MCF 10A (cell line): ENCODE results near the gene TTC33. TPM values are rescaled to one million over a fixed set of nuclear protein-coding genes. Genes with fewer than 3 reads are reported as not detected.

Experiments
- BruUV-seq: library from RNA; stranded (reverse); fragments of 400-500 nt; replicated peaks from 2 replicates; lab custom pipeline; 2021; lab: Mats Ljungman, UMichigan
- CTCF ChIA-PET: fragments of 300-600 bp; sonication (Branson Sonifier 250); formaldehyde crosslinking; extraction: SDS; loops from one replicate; lab custom pipeline; 2021; ENCODE audit warnings: antibody characterized with exemption, inconsistent platforms; lab: Yijun Ruan, JAX
- POLR2A ChIA-PET: fragments of 300-600, 350-650 bp; sonication (Branson Sonifier 250); formaldehyde crosslinking; extraction: SDS; loops from one replicate; lab custom pipeline; 2020; ENCODE audit warnings: antibody characterized with exemption, inconsistent platforms; lab: Yijun Ruan, JAX
- DNase-seq: peaks from one replicate; pipeline ENCODE4 v3.0.0-alpha.2; 2018; ENCODE audit not compliant: unreplicated experiment
- H3K27ac Mint-ChIP-seq: one replicate; pipeline ENCODE4 v1.8.0; 2022; ENCODE audit warnings: mild to moderate bottlenecking, low read depth, mixed read lengths; ENCODE audit not compliant: unreplicated experiment
- H3K27me3 Mint-ChIP-seq: one replicate; pipeline ENCODE4 v1.8.0; 2022; ENCODE audit warnings: mixed read lengths; ENCODE audit not compliant: insufficient read depth, unreplicated experiment
- H3K36me3 Mint-ChIP-seq: one replicate; pipeline ENCODE4 v1.8.0; 2022; ENCODE audit warnings: mild to moderate bottlenecking, moderate library complexity, mixed read lengths; ENCODE audit not compliant: insufficient read depth, unreplicated experiment
- H3K4me1 Mint-ChIP-seq: one replicate; pipeline ENCODE4 v1.8.0; 2022; ENCODE audit warnings: mixed read lengths; ENCODE audit not compliant: insufficient read depth, unreplicated experiment
- H3K4me3 Mint-ChIP-seq: one replicate; pipeline ENCODE4 v1.8.0; 2022; ENCODE audit warnings: mild to moderate bottlenecking, moderate library complexity, mixed read lengths; ENCODE audit not compliant: unreplicated experiment
- H3K9me3 Mint-ChIP-seq: one replicate; pipeline ENCODE4 v1.8.0; 2022; ENCODE audit warnings: mixed read lengths; ENCODE audit not compliant: unreplicated experiment
- intact Hi-C: fragments of 100-400 bp; cut with micrococcal nuclease; formaldehyde crosslinking; loops from 2 replicates; pipeline ENCODE4 v1.14.1; 2022
- total RNA-seq: library from RNA; stranded (reverse); gene quantifications from 2 replicates; pipeline ENCODE4 v1.2.3, GENCODE V29; 2022
- TF ChIP-seq, protein P1 (sequence below): fragments of 200-600 bp; IDR thresholded peaks from one replicate; pipeline ENCODE4 v1.8.0; 2022; ENCODE audit warnings: antibody characterized with exemption, mild to moderate bottlenecking; ENCODE audit not compliant: unreplicated experiment

TTC33 gene
- total RNA-seq, 1 experiment from 2014 or later = 13.3 TPM

DNA sequence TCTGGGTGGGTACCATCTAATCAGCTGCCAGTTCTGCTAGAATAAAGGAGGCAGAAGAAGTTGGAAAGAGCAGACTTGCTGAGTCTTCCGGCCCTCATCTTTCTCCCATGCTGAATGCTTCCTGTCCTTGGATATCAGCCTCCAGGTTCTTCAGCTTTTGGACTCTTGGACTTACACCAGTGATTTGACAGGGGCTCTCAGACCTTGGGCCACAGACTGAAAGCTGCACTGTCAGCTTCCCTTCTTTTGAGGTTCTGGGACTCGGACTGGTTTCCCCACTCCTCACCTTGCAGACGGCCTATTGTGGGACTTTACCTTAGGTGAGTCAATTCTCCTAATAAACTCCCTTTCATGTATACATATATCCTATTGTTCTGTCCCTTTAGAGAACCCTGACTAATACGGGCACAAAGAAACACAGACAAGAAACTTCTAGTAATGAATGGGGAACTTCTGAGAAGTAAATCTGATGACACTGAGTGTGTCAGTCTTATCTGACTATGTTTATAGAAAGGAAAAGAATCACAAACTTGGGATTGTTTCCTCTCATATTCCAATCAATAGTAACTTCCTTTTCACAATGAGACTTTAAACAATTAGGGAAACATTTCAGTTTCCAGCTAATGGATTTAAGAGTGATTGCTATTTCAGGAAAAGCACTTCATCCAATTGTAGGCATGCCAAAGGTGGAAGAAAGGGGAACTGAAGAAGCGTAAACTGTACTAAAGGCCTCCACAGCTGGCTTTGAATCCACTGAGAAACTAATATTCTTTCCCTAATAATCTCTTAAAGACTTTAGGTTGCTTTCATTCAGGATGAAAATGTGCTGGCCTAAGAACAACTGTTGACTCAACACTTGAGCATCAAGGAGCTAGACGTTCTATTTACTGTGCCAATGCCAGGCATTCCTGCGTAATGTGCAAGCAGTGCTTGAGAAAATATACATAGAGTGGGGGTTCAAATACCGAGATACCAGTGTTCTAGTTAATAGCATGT, 204.0 kb downstream of the TTC33 start:
- Mint-ChIP-seq H3K27ac (peak overlapping the region; percentile 87), H3K9me3 (no peaks in the 10 kb centered on the region)

DNA sequence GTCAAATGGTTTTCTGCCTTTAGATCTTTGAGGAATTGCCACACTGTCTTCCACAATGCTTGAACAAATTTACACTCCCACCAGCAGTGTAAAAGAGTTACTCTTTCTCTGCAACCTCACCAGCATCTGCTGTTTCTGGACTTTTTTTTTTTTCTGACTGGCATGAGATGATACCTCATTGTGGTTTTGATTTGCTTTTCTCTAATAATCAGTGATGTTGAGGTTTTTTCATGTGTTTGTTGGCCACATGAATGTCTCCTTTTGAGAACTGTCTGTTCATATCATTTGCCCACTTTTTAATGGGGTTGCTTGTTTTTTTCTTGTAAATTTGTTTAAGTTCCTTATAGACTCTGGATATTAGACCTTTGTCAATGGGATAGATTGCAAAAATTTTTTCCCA, 205.3 kb downstream of the TTC33 start:
- peaks cover 26% of the 10 kb centered on the region for H3K4me1 Mint-ChIP-seq
- ChIA-PET POLR2A (no interaction called here), CTCF (no interaction called here)
- no peak overlapping the region for H3K4me3 Mint-ChIP-seq
- H3K9me3 Mint-ChIP-seq = no peaks in the 10 kb centered on the region
- no TSS peak for BruUV-seq
- intact Hi-C loops = loop anchor here (5.0 to 10.0 kb wide), 2 partner anchors 127 to 166 kb away; partner anchors contain the start of gene PTGER4
- H3K27ac Mint-ChIP-seq = no peak overlapping the region
- no peaks in the 10 kb centered on the region for H3K36me3 Mint-ChIP-seq
- TF ChIP-seq, protein P1, sequence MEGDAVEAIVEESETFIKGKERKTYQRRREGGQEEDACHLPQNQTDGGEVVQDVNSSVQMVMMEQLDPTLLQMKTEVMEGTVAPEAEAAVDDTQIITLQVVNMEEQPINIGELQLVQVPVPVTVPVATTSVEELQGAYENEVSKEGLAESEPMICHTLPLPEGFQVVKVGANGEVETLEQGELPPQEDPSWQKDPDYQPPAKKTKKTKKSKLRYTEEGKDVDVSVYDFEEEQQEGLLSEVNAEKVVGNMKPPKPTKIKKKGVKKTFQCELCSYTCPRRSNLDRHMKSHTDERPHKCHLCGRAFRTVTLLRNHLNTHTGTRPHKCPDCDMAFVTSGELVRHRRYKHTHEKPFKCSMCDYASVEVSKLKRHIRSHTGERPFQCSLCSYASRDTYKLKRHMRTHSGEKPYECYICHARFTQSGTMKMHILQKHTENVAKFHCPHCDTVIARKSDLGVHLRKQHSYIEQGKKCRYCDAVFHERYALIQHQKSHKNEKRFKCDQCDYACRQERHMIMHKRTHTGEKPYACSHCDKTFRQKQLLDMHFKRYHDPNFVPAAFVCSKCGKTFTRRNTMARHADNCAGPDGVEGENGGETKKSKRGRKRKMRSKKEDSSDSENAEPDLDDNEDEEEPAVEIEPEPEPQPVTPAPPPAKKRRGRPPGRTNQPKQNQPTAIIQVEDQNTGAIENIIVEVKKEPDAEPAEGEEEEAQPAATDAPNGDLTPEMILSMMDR = no peak
- DNase-seq = no peak
- H3K27me3 Mint-ChIP-seq = no peaks in the 10 kb centered on the region

More for the DNA sequence above, 204.0 kb downstream of the TTC33 start:
- intact Hi-C loops = loop anchor here (1.0 to 10.0 kb wide), 3 partner anchors 126 to 602 kb away; partner anchors contain the start of gene PTGER4
- DNase-seq = peak; percentile 86
- ChIA-PET POLR2A (interaction anchor here (0.6 to 1.8 kb wide), 7 partner anchors 16 to 140 kb away, joined by 3 to 12 read pairs (median 4); partner anchors contain the start of gene PTGER4), CTCF (interaction anchor here (0.6 to 1.0 kb wide), 2 partner anchors 137 to 353 kb away, joined by 3 to 4 read pairs; no protein-coding TSS in a partner anchor)
- H3K36me3 Mint-ChIP-seq = no peaks in the 10 kb centered on the region
- TF ChIP-seq, protein P1 = no peak
- H3K4me1 Mint-ChIP-seq = peaks cover 27% of the 10 kb centered on the region
- peak overlapping the region; percentile 41 for H3K4me3 Mint-ChIP-seq
- no peaks in the 10 kb centered on the region for H3K27me3 Mint-ChIP-seq
- BruUV-seq = no TSS peak

DNA sequence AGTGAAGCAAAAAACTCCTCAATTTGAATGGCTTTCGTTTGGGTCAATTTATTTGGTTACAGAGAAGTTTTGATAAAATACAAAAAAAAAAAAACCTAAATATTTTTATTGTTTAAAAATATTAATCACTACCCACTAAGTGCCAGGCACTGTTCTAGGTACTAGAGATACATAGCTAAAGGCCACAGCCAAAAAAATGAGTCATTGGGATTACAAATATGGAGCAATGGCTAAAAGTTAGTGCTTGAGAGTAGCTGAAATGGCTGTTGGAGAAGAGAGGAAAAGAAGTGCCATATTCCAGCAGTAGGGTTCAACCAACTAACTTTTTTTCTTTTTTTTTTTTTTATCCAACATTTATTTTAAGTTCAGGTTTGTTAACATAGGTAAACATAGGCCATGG, 206.1 kb downstream of the TTC33 start:
- TF ChIP-seq, protein P1 = no peak
- no peaks in the 10 kb centered on the region for H3K9me3 Mint-ChIP-seq
- POLR2A ChIA-PET = no interaction called here
- no TSS peak for BruUV-seq
- no peaks in the 10 kb centered on the region for H3K36me3 Mint-ChIP-seq
- peaks cover 26% of the 10 kb centered on the region for H3K4me1 Mint-ChIP-seq
- peak; percentile 61 for DNase-seq
- H3K4me3 Mint-ChIP-seq = no peak overlapping the region
- CTCF ChIA-PET = interaction anchor here (0.7 kb wide), 1 partner anchor 130 kb away, joined by 4 read pairs; the partner anchor contains the start of gene PTGER4
- no peak overlapping the region for H3K27ac Mint-ChIP-seq
- intact Hi-C loops = loop anchor here (5.0 to 10.0 kb wide), 2 partner anchors 128 to 165 kb away; partner anchors contain the start of gene PTGER4
- no peaks in the 10 kb centered on the region for H3K27me3 Mint-ChIP-seq

DNA sequence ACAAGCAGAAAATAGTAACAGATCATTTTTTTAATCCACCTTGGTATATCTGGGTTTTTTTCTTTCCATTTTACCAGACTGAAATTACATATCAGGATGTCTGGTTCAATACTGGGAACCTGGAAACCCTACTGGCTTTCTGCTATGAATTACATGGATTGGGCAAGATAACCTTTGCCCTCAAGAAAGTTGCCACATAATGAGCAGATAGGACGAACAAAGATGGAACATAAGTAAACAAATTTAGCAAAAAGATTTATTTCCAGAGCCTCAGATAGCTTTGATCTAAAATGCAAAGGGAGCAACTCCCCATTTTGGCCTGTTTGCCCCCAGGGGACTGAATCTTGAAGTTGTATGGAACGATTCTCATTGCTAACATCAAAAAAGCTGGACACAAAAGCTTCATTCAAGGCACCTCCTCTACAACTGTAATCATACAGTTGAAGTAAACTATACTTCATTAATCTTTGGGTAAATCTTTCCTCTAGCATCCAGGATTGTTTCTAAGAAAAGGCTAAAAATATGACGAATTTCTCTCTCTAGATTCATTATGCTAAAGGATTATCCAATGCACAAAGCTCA, 207.7 kb downstream of the TTC33 start:
- Mint-ChIP-seq H3K27ac (no peak overlapping the region), H3K27me3 (no peaks in the 10 kb centered on the region), H3K4me1 (peaks cover 20% of the 10 kb centered on the region), H3K4me3 (no peak overlapping the region), H3K9me3 (no peaks in the 10 kb centered on the region), H3K36me3 (no peaks in the 10 kb centered on the region)
- intact Hi-C loops = no loop called here
- ChIA-PET POLR2A (interaction anchor here (0.6 kb wide), 1 partner anchor 27 kb away, joined by 3 read pairs; no protein-coding TSS in a partner anchor), CTCF (interaction anchor here (0.6 kb wide), 1 partner anchor 136 kb away, joined by 3 read pairs; no protein-coding TSS in a partner anchor)
- TF ChIP-seq, protein P1 = no peak
- no TSS peak for BruUV-seq
- no peak for DNase-seq
